SIG-M5 treated with dmso at 0.1 percent for 504 hours (cell line): ENCODE results near the gene PSG5.
"Not testable (repeated sequence)": the region's sequence is repeated elsewhere in the genome, so short reads cannot be mapped to it uniquely, and the experiment has no call there.

Experiments
- DNase-seq: peaks from one replicate; lab custom pipeline; 2025; ENCODE audit not compliant: unreplicated experiment; lab: John Stamatoyannopoulos, UW

Gene PSG5

DNA sequence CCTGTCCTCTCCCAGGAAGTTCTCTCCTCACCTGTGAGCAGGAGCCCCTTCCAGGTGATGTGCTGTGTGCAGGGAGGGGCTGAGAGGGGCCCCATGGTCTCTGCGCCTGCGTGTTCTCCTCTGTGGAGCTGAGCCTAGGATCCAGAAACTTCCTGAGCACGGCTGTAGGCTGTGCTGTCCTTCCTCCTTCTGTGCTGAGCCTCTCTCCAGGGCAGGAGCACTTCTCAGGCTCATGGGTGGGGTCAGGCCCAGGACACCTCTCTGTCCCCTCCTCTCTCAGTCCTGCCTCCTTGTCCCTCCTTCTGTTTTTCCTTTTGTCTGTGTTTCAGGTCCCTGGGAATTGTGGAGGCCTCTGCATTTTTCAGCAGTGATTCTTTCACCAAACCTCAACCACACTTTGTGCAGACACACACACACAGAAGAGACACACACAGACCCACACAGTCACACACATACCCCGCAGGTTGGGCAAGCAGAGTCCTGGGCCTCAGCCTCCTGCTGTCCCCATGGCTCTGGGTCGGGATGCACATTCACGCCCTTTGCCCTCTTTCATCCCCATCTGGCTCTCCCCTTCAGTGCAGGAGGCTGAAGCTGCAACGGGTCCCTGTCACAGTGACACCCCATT lies at the start of gene PSG5:
PSG5 (minus strand) TSS at position 226 of the 625 bp plus-strand sequence; CDS start at position 95, 131 bp downstream.
- not testable (repeated sequence) for DNase-seq

DNA sequence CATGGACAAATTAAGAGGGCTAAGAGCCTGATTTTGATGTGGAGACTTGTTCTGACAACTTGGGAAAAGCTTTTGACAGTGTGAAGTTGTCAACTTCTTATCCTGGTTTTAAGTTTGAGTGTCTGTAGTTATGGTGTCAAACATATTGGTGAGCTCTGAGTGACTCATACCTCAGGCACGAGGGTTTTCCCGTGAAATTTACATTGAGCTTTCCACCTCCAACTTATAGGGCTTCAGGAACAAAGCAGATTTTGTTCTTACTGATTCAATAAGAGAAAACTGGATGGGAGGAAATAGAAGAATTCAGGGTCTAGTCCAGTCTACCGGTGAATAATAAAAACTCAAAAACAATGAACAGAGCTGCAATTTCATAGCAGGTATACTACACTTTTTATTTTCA lies 49.4 kb upstream of the PSG5 start:
- DNase-seq, result not testable (repeated sequence)

DNA sequence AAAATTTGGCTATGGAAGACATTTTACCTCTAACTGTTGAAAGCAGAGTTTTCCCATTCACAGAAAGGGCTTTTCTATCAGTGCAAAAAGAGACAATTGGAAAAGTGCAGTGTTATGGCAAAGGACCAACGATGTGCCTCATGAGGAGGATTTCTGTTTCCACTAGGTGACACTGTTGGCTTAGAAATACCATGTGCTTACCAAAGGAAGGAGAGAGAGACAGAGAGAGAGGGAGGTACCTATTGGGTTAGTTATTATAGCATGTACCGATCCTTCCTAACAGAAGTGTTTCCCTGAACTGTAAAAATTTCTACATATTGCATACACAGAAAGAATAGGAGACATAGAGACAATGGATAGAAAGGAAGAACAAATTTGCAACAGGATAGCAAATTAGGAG lies 43.0 kb upstream of the PSG5 start:
- peak; percentile 49 for DNase-seq

DNA sequence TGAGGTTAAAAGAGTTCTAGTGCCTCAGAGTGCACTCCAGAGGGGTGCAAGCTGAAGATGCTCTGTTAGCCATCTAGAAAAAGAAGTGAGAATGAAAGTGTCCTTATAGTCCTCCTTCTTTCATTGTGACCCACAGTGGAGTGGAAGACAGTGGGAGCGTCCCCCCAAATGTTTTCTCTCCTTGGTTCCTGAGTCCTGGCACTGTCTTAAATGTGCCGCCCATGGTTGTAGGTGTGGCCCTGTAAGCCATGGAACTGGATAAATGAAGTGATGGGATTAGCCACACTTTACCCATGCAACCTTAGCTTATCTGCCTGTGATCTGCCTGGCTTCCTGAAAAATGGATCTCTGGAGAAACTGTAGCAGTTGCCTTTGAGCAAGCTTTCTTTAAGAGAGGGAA lies 42.4 kb upstream of the PSG5 start:
- DNase-seq, result not testable (repeated sequence)

DNA sequence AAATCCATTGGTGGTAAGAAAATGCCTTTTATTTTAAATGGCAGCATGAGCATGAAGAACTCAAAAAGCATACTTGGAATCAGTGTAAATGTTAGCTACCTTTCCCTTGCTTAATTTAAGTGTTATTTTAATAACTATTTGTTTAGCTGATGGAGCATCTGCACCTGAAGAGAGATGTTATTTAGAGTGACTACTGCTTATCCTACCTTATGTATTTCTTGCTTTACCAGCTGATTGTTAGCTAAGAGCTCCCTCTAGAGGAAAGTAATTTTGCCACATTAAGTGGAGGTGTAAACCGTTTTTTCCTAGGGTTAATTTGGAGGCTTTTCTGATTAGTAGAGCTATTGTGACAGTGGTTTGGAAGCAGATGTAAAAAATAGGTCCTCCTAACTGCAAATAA lies 40.6 kb upstream of the PSG5 start:
- DNase-seq, result not testable (repeated sequence)

DNA sequence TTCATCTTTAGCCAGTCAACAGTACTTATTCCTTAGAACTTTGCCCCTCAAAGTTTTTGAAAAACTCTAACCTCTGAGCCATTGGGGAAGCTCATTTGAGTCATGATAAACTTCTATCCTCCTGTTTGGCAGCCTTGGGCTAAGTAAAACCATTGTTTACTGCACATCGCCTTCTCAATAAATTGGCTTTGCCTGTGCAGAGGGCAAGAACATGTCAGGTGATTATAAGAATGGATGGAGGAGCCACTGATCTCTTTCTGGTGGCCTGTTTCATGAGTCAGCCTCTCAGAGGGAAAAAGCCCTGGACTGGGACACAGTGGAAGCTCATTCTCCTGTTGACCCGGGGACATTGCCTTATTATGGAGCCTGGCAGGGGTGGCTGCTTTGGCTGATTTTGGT lies 38.5 kb upstream of the PSG5 start:
- DNase-seq, result no peak

DNA sequence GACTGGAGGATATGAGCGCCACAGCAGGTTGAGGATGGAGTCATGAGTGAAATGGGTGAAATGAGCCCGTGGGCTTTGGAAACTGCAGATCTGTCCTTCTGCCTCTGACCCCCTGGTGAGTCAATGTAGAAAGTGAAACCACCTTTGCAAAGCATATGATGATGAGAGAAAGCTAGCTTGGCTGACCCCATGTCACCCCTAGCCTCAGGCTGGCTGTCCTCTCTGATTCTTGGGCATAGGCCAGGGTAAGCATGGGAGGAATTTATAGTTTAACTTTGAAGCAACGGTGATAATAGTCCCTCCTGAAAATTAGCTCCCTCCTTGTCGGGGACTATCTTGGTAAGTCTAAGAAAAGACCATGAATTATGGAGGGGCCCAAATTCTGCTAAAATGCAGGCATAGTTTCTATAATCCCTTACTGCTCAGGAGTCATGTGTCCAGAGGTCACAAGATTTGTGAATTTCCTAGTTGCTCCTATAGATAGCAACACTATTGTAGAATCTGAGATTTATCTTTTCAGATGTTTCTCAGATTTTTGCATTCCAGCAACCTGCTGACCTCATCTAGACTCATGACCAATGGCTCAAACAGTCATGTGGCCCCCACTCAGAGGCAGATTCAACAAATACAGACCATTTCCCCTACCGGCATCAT lies 38.0 kb upstream of the PSG5 start:
- not testable (repeated sequence) for DNase-seq

DNA sequence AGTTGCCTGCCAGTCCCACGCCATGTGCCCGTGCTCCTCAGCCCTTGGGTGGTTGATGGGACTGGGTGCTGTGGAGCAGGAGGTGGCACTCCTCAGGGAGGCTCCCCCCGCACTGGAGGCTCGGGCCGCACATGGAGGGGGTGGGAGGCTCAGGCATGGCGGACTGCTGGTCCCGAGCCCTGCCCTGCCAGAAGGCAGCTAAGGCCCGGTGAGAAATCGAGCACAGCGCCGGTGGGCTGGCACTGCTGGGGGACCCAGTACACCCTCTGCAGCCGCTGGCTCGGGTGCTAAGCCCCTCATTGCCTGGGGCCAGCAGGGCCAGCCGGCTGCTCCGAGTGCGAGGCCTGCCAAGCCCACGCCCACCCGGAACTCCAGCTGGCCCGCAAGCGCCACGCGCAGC lies 35.6 kb upstream of the PSG5 start:
- not testable (repeated sequence) for DNase-seq

DNA sequence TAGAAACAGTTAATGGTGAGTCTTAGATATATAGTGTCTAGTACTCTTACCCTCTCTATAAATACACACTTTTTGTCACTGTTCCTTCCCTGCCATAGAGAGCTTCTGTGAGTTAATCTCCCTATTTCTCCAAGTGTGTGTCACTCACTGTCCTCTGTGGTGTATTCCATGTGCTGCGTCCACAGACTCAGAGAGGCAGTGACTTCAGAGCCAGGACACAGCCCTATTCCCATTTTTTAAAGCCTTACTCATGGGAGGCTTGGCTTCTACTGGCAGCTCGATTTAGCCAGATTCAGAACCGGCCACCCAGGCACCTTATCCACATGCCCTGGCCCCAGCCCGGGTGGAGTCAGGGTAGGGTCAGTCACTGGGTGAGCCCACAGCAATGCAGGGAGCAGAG lies 32.8 kb upstream of the PSG5 start:
- not testable (repeated sequence) for DNase-seq

DNA sequence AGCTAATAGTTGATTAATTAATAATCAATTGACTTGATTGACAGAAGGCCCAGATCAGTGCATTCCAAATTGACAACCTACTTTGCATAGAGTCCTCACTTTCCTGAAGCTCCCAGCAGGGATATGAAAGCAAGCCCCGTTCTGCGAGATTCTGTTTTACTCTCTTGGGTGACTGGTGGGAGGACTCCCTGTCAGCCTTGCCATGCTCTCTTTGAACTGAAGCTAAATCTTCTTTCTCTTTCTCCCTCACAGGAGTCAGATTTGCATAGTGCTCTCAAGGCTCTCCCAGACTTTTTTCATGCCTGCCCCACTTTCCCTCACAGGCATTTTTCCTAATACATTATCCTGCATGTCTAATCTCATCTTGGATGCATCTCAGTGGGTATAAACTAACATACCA lies 29.5 kb upstream of the PSG5 start:
- not testable (repeated sequence) for DNase-seq

DNA sequence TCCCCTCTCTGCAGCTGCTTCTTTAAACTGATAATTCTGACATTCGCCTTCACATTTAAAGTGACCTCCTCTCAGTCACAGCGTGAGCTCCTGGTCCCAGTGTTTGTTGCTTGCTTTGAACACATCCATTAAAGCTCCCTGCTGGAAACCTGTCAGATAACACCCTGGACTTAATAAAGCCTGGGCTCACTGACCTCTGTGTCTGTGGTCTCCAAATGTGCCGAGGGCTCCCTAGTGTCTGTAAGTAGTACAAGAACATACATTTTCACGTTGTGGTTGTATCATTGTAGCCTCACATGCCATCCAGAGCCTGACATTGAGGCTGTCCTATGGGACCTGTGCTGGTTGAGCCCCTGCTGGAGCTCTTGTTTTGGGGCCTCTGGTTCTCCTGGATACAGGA lies 21.7 kb upstream of the PSG5 start:
- DNase-seq, result no peak

DNA sequence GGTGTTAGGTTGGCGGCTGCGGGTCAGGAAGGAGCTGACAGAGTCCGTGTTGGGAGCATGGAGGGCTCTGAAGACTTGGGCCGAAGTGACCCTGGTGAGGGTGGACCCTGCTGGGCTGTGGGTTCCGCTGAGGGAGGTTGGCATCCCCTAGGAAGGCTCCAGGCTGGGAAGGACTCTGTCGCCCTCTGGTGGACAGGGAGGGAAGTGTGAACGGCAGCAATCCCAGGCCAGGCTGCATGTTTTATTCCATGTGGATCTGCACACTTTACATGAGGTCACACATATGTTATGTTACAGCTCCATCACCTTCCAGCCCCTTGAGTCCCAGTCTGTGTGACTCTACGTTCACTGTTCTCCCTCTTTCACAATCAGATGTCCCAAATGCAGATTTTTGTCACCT lies 20.8 kb upstream of the PSG5 start:
- not testable (repeated sequence) for DNase-seq

DNA sequence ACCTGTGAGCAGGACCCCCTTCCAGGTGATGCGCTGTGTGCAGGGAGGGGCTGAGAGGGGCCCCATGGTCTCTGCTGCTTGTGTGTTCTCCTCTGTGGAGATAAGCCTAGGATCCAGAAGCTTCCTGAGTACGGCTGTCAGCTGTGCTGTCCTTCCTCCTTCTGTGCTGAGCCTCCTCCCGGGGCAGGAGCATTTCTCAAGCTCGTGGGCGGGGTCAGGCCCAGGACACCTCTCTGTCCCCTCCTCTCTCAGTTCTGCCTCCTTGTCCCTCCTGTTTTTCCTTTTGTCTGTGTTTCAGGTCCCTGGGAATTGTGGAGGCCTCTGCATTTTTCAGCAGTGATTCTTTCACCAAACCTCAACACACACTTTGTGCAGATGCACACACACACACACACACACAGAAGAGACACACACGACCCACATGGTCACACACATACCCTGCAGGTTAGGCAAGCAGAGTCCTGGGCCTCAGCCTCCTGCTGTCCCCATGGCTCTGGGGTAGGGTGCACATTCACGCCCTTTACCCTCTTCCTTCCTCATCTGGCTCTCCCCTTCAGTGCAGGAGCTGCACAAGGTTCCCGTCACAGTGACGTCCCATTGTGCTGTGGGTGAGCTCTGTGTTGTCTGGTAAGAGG lies 19.3 kb upstream of the PSG5 start, which contains the start of gene PSG4:
PSG4 (minus strand) TSS at position 168 of the 635 bp plus-strand sequence; CDS start at position 66, 102 bp downstream.
- not testable (repeated sequence) for DNase-seq

DNA sequence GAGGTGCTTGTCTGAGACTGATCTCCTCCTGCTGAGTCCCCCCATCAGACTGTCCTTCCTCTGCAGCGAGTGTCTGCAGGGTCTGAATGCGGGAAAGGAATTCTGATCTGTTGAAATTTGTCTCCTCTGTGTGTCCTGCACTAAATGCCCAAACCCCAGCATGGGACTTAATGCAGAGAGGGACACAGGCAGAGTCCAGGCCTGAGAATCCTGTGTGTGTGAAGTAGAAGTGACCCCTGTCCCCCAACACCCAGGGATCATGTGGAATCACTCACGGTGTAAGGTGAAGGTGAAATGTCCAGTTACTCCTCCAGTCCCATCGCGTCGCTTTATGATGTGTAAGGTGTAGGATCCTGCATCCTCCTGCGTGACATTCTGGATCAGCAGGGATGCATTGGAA lies 17.3 kb upstream of the PSG5 start:
- DNase-seq, result not testable (repeated sequence)

DNA sequence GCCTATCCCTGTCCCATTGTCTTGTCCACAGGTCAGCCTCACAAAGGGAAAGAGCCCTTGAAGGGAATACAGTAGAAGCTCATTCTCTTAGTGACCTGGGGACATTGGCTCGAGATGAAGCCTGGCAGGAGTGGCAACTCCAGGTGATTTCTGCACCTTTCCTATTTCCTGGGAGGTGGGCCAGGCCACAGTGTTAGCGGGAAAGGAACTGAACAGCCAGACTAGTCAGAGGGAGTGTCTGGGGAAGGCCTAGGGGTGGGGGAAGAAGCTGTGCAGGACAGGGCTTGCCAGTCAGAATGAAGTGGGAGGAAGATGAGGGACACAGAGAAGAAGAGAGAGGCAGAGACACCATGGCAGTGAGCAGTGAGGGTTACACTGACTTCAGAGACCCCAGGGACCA lies 15.6 kb upstream of the PSG5 start:
- DNase-seq, result not testable (repeated sequence)

DNA sequence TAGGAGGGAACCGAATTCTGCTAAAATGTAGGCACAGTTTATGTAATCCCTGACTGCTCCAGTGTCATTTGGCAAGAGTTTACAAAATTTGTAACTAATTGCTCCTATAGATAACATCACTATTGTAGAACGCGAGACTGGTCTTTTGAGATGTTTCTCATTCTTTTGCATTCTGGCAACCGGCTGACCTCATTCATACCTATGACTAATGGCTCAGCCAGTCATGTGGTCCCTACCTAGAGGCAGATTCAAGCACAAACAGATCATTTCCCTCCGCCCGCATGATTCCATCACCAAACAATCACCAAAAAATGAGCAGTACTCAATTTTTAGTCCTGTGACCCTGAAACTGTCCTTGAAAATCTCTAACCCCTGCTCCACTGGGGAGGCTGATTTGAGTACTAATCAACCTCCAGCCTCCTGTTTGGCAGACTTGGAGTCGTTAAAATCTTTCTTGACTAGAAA lies 15.0 kb upstream of the PSG5 start:
- DNase-seq, result not testable (repeated sequence)

DNA sequence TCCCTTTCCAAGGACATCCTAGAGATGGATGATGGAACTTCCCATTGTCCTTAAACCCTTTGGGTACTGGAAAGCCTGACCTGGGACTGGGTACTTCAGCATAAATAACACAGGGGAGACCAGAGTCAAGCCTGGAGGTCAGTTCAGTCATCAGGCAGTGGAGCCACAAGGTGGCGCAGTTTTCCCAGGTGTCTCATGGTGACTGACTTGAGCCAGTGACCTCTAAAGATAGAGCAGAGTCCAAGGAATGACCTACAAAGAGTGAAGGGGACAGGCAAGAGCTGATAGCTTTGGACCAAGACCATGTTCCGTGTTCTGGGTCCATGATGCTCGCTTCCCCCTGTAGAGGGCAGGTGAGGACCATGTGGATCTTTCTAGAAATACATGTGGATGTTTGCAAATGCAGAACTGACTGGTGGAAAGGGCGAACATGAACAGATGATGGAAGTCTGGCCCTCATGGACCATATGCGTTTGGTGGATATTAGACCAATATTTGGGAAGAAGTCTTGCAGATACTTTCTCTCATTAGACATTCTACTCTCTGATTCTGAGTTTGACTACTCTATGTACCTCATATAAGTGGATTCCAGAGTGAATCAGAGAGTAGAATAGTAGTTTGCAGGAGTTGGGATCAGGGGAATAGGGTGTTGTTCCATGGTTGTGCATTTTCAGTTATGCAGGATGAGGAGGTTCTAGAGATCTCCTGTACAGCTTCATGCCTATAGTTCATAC lies 12.5 kb upstream of the PSG5 start:
- not testable (repeated sequence) for DNase-seq

DNA sequence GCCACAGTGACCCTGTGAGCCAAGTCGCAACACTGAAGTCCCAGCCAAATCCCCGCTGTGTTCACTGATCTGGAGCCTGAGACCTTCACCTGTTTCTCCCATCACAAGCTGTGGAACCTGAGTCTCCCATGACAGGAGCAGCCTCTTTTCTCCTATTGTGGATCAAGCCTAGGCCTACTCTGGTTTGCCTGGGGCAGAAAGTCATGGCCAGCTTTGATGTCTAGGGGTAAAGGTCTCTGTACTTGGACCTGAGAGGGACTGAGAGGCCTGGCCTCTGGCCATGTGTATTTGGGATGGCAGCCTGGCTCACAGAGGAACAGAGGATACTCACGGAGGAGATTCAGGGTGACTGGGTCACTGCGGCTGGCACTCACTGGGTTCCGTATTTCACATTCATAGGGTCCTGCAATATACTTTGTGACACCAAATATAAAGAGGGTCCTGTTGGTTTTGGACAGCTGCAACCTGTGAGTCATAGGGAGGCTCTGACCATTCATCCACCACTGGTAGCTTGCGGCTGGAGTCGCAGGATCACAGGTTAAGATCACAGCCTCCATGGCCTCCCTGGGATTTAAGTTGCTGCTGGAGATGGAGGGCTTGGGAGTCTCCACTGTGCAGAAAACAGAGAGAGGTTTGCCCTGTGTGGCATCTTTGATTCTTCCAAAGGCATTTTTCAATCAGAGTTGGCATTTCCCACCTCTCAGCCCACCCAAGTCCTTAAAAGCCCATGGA lies 11.5 kb upstream of the PSG5 start:
- not testable (repeated sequence) for DNase-seq

DNA sequence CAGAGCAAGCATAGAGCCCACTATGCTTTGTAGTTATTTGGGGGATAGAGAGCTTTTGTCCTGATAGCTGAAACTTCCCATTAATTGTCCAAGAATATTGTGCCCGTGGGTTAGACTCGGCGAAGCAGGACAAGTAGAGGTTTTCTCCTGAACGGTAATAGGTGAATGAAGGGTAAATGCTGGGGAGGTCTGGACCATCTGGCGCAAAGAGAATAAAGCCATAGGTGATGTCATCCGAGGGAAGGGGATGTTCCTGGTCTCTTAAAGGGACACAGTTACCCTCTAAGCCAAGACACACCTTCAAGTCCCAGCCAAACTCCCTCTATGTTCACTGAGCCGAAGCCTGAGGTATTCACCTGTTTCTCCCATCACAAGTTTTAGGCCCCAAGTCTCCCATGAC lies 8.1 kb upstream of the PSG5 start:
- DNase-seq, result not testable (repeated sequence)

DNA sequence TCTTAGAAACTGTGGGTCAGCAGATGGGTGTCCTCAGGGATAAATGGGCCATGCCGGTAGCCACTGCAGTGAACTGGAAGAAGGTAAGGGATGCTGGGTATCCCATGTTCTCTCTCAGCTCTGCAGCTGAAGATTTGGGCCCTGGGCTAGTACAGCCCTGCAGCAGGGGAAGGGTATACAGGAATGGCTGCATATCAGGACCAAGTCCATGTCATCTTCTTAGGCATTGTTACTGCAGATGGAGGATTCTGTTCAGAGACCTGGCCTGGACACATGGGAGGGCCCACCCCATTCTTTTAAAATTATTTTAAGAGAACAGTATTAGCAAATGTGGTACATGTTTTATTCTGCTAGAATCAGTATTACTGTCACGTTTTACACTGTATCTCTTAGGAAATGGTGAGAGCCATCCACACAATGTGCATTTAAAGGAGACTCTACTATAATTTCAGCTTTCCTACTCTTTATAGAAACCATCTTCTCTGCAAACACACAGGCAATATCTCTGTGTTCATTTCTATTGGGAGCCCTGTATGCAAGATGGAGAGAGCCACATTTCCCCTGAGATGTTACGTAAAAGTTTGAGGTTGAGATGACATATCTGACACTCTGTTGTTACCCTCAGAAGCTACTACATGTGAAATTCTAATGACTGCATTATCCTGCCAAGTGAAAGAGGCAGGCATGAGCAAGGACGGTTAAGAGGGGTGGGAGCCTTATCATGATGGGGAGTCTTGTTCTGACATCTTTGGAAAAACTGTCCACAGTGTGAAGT lies 6.2 kb upstream of the PSG5 start:
- not testable (repeated sequence) for DNase-seq
